ENCODE measurements around the gene KIF16B. TPM values are rescaled to one million over a fixed set of nuclear protein-coding genes. Genes with fewer than 3 reads are reported as not detected.

The KIF16B gene
- total RNA-seq, 4 donors from 2014 or later: 19.9 to 40.2 (median 20.5) TPM

DNA sequence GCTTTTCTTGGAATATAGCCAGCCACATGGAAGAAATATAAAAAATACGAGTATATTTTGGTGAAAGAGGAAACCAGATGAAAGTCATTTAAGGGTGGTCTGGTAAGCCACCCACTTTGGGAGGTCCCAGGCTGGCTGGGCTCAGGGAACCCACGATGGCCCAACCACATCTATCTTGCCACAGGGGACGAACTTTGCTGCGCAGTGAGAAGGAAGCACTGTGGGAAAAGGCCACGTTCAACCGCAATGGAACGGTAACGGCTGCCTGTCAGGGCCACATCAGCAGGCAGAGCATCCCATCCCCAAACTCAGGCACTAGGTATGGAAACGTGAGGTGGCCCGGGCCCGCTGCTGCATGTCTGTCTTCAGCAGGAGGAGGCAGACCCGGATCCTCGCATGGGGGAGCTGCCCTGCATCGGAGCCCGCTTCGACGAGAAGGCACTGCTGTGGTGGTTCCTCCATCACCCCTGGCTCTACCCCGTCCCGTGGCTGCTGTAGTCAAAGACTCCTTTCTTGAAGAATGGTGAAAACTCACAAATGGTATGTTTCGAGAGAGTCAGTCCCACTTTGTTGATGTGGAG is 300.4 kb downstream of the KIF16B start:
- DNase-seq (ENCODE audit: low spot score in 2 of 2): no peak
- Histone ChIP-seq H3K27ac (no peak overlapping the region), H3K27me3 (no peaks in the 10 kb centered on the region), H3K36me3 (peaks cover 0 to 39% (median 0%) of the 10 kb centered on the region in 3 donors), H3K9me3 (no peaks in the 10 kb centered on the region), H3K4me3 (no peak overlapping the region), H3K4me1 (no peaks in the 10 kb centered on the region)
- WGBS, 2 donors: 78 to 83% methylated on average over 19 to 20 of the region's 20 CpGs
- TF ChIP-seq POLR2A (IDR thresholded peaks at IDR 0.05) (no peak), EP300 (IDR thresholded peaks at IDR 0.05) (no peak)
- TF ChIP-seq, protein P1, sequence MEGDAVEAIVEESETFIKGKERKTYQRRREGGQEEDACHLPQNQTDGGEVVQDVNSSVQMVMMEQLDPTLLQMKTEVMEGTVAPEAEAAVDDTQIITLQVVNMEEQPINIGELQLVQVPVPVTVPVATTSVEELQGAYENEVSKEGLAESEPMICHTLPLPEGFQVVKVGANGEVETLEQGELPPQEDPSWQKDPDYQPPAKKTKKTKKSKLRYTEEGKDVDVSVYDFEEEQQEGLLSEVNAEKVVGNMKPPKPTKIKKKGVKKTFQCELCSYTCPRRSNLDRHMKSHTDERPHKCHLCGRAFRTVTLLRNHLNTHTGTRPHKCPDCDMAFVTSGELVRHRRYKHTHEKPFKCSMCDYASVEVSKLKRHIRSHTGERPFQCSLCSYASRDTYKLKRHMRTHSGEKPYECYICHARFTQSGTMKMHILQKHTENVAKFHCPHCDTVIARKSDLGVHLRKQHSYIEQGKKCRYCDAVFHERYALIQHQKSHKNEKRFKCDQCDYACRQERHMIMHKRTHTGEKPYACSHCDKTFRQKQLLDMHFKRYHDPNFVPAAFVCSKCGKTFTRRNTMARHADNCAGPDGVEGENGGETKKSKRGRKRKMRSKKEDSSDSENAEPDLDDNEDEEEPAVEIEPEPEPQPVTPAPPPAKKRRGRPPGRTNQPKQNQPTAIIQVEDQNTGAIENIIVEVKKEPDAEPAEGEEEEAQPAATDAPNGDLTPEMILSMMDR (IDR thresholded peaks at IDR 0.05): no peak

DNA sequence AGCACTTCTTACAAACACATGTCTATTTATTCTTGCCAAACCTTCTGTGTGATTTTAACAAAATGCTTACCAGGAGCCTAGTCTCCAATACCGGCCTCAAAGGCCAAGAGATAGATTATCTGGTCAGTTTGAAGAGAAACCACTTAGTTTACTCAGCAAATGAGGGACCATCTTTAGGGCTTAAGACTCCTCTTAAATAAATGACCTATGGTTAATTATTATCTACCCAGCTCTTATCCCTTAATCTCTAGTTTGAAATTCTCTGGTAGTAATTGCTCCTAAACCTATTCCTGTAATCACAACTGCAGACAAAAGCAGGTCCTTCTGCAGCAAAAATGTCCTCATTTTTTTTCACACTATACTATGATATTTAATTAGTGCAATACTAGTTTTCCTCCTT is 301.8 kb downstream of the KIF16B start:
- Histone ChIP-seq H3K4me1 (no peaks in the 10 kb centered on the region), H3K9me3 (peaks cover 0 to 10% (median 0%) of the 10 kb centered on the region in 4 donors), H3K4me3 (no peak overlapping the region), H3K27ac (no peak overlapping the region), H3K27me3 (no peaks in the 10 kb centered on the region), H3K36me3 (peaks cover 0 to 52% (median 0%) of the 10 kb centered on the region in 3 donors)
- DNase-seq (ENCODE audit: low spot score in 2 of 2): no peak
- TF ChIP-seq, protein P1 (IDR thresholded peaks at IDR 0.05): no peak
- TF ChIP-seq POLR2A (IDR thresholded peaks at IDR 0.05): no peak
- TF ChIP-seq EP300 (IDR thresholded peaks at IDR 0.05): no peak
- 81 to 89% methylated on average over 1 of the region's 1 CpG for WGBS, 2 donors

DNA sequence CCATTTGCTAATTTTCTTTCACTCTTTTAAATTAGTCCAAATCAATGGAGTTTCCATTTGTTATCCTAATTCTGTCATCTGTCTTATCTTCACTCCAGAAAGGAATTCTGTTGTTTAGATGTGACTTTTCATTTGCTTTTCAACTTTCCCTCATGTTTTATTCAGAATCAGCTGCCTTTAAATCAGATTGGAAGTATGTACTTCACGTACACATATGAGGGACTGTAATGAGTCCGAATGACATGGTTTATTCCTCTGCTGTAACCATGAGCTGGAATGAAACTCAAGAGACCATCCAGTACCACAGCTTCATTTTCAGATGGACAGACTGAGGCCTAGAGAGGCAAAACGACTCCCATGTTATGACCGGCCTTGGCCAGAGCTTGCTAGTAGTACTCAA is 302.3 kb downstream of the KIF16B start:
- TF ChIP-seq, protein P1 (IDR thresholded peaks at IDR 0.05): no peak
- TF ChIP-seq EP300 (IDR thresholded peaks at IDR 0.05) (no peak), POLR2A (IDR thresholded peaks at IDR 0.05) (no peak)

DNA sequence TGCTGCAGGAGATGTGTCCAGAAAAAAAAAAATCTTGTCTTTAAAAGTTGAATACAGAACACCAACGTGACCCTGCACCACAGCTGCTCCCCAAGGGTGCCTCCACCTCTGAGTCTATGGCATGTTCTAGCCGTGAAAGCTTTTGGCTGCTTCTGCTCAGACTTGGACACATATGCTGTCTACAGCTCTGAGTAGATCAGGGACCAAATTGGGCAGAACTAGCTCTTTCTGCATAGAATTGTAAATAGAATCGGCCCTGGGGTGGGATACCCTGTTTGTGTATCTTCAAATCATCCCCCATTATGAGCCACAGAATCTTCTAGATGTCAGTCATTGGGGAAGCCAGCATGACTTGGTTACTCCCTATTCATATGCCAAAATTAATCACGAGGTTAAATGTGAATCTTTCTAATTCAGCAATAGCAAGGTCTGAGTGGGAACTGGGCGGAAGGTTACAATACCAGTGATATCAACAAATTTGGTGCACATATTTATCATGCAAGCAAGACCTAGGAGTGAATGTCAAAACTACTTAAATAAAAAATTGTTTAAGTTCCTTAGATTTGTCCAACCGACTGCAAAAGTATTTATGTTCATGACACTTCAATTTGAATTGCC is 302.8 kb downstream of the KIF16B start:
- no peak for DNase-seq (ENCODE audit: low spot score in 2 of 2)
- TF ChIP-seq POLR2A (IDR thresholded peaks at IDR 0.05) (no peak), EP300 (IDR thresholded peaks at IDR 0.05) (no peak)
- TF ChIP-seq, protein P1 (IDR thresholded peaks at IDR 0.05): no peak
- Histone ChIP-seq H3K27ac (no peak overlapping the region), H3K9me3 (peaks cover 0 to 21% (median 2%) of the 10 kb centered on the region in 4 donors), H3K4me3 (no peak overlapping the region), H3K36me3 (peaks cover 0 to 58% (median 0%) of the 10 kb centered on the region in 3 donors), H3K4me1 (no peaks in the 10 kb centered on the region), H3K27me3 (no peaks in the 10 kb centered on the region)
- 89 to 90% methylated on average over 6 of the region's 6 CpGs for WGBS, 2 donors

More for the DNA sequence above, 302.3 kb downstream of the KIF16B start:
- Histone ChIP-seq H3K4me1 (no peaks in the 10 kb centered on the region), H3K27me3 (no peaks in the 10 kb centered on the region), H3K27ac (no peak overlapping the region), H3K36me3 (peaks cover 0 to 57% (median 0%) of the 10 kb centered on the region in 3 donors), H3K4me3 (no peak overlapping the region), H3K9me3 (peaks cover 0 to 15% (median under 1%) of the 10 kb centered on the region in 4 donors)
- 88 to 94% methylated on average over 4 of the region's 4 CpGs for WGBS, 2 donors
- no peak for DNase-seq (ENCODE audit: low spot score in 2 of 2)

DNA sequence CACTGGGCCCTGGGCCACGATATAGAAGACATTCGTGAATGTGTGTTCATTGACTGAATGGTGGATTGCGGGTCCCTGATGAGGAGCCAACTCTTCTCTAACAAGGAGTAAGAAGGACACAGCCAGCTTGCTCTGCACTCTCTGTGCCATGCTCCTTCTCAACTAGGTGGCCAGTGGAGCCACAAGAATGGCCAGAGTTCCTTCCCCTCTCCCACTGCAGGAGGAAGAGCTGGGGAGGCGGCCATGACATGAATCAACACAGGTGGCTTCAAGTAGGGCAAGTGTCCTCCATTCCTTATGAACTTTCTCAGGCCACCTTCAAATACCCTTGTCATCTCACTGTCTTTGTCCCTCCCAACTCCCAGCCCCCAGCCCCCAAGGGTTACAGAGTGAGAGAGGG is 305.7 kb downstream of the KIF16B start:
- Histone ChIP-seq H3K9me3 (peaks cover 0 to 21% (median 2%) of the 10 kb centered on the region in 4 donors), H3K4me3 (no peak overlapping the region), H3K4me1 (no peaks in the 10 kb centered on the region), H3K27me3 (no peaks in the 10 kb centered on the region), H3K36me3 (peaks cover 0 to 46% (median 0%) of the 10 kb centered on the region in 3 donors), H3K27ac (no peak overlapping the region)
- no peak for TF ChIP-seq POLR2A (IDR thresholded peaks at IDR 0.05)
- TF ChIP-seq, protein P1 (IDR thresholded peaks at IDR 0.05): no peak
- TF ChIP-seq EP300 (IDR thresholded peaks at IDR 0.05): no peak
- DNase-seq (ENCODE audit: low spot score in 2 of 2): no peak
- WGBS, 2 donors: 98% methylated on average over 4 of the region's 4 CpGs
